NCI-H446 (cell line): Measurements from ENCODE around the gene PCDHAC1.
A peak's percentile ranks its signal among the peaks of the same experiment; 100 is the strongest.
"Not testable (repeated sequence)": the region's sequence is repeated elsewhere in the genome, so short reads cannot be mapped to it uniquely, and the experiment has no call there.

ENCODE experiments used
- DNase-seq, 2 experiments: peaks; one replicate each; lab custom pipeline; 2025; lab: John Stamatoyannopoulos, UW

Gene PCDHAC1

DNA sequence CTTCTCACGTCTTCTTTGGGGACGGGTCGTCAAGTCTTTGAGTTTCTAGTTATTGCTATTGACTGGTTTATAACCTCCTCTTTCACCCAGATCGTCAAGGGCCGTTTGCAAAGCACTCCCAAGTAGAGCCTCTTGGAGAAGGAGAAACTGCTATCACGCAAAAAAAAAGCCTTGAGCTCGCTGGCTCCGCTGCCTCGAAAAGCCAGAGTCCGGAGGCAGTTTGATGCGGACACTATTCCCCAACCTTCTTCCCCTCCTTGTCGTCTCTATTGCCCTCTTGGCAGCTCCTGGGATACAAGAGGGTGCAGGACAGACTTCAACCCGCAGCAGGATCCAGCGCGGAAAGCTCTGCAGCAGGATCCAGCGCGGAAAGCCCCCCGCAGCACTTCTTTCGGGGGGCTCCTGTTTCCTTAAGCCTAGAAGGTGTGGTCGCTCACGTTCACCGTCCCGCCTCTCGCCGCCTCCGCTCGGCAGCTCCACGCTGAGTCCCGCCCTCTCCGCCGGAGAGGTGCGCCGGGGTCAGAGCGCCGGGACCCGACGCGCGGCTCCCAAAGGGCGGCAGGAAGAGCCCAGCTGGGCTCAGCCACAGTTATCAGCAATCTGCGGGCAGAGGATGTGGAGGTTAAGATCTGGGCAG, at the start of gene PCDHAC1:
PCDHAC1 (plus strand) TSS at position 494 of the 637 bp plus-strand sequence. CDS start 594 bp downstream, outside the sequence.
- no peak for DNase-seq

GRCh38 chr5:140876541-140877261, 49.4 kb upstream of the PCDHAC1 start:
- not testable (repeated sequence) for DNase-seq

GRCh38 chr5:140877262-140877581, 48.9 kb upstream of the PCDHAC1 start:
- DNase-seq, result no peak

DNA sequence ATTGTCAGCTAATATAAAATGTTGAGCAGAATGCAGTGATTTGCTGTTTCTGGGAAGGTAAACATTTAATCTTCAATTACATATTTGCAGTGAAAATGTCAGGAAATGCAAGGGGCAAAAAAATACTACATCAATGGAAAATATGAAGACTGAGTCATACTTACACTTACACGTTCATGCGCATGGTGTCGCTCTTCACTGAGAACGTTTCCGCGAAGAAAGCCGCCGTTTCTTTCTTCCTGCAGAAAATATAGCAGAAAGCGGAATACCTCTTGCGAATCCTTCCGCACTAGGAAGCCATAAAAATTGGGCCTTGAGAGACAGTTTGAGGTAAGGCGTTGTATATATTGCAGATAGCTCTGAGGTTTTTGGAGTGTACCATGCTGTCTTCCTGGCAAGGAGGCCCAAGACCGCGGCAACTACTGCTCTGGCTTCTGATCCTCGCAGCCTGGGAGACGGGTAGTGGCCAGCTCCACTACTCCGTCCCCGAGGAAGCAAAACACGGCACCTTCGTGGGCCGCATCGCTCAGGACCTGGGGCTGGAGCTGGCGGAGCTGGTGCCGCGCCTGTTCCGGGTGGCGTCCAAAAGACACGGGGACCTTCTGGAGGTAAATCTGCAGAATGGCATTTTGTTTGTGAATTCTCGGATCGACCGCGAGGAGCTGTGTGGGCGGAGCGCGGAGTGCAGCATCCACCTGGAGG, 44.1 kb upstream of the PCDHAC1 start, which contains the start of gene PCDHA13:
PCDHA13 (plus strand) TSS at position 236 of the 702 bp plus-strand sequence; CDS start at position 381, 145 bp downstream.
- DNase-seq, result no peak

- DNase-seq, result peak in 1 of 2 experiments; percentile 4
Observed at GRCh38 chr5:140882591-140882899, 43.6 kb upstream of the PCDHAC1 start.

DNA sequence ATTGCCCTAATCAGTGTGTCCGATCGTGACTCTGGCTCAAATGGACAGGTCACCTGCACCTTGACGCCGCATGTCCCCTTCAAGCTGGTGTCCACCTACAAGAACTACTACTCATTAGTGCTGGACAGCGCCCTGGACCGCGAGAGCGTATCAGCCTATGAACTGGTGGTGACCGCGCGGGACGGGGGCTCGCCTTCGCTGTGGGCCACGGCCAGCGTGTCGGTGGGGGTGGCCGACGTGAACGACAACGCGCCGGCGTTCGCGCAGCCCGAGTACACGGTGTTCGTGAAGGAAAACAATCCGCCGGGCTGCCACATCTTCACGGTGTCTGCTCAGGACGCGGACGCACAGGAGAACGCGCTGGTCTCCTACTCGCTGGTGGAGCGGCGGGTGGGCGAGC, 42.7 kb upstream of the PCDHAC1 start:
- no peak for DNase-seq

- DNase-seq, result no peak
Observed at GRCh38 chr5:140883927-140884697, 42.0 kb upstream of the PCDHAC1 start.

DNA sequence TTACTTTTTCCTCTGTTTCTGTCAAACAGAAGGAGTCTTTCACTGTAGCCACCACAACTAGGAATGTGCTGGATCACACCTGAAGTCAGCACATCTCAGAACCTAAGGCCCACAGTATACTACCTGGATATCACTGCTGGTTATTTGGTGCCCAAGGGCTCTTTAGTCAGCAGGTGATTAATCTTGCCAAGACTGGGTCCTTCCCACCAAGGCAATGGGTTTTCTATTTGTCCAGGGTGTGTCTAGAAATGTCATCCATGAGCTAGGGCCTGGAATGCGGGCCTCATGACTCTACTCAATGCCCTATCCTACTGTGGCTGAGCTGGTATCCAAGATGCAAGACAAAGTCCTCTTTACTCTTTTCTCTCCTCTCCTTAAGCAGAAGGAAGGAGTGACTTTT, 9.8 kb upstream of the PCDHAC1 start:
- DNase-seq, result no peak

DNA sequence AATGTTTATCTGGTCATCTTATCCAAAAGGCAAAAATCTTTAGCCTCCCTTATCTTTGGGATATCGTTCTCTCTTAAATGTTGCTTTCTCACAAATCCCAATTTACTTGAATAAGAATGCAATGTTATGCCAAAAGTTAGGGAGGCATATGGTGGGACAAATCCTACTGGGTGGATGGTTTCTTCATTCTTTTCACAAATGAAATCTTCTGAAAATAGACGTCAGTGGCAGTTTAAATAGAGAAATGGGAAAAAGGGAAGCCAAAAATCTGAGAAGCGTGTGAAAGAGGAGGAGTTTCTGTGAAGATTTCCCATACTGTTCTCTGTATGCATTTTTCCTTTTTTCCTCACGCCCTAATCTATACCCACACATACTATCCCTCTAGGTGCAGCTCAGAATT, 2.5 kb upstream of the PCDHAC1 start:
- no peak for DNase-seq

GRCh38 chr5:140926443-140927227, 536 bp downstream of the PCDHAC1 start:
- peak; percentile 7 to 59 for DNase-seq

DNA sequence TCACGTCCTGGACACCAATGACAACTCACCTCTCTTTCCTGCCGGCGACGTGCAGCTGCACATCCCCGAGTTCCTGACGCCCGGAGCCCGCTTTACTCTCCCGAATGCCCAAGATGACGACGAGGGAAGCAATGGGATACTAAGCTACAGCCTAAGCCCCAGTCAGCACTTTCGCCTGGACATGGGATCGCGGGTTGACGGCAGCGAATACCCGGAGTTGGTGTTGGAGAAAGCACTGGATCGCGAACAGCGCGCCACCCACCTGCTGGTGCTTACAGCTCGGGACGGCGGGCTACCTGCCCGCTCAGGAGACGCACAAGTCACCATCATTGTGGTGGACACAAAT, 1.1 kb downstream of the PCDHAC1 start:
- DNase-seq, result no peak

DNA sequence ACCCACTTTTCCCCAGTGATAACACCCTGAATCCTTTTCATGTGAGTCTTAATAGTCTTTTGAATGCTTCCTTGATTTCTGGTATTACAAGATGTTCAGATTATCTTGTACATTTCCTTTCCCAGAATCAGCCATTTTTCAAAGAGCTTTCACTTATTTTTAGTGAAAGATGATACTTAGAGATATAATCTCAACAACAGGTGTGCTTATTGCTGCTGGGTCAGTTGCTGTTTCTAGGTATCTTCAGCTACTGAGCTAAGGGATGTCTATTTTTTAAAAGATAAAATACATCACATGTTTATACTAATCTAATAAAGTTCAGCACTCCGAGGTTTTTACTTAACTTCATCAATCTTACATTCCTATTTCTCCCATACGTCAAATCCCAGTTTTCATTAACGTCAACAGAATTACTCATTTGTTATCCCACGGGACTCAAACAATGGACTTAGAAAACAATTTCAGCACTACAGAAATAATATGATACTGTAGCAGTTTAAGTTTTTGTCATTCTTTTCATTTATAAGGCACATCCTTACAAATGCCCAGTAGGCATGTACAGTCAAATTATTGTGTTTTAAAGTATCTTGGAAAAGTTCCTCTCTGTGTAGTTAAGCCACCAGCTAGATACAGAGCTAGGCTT, 9.0 kb downstream of the PCDHAC1 start:
- no peak for DNase-seq

DNA sequence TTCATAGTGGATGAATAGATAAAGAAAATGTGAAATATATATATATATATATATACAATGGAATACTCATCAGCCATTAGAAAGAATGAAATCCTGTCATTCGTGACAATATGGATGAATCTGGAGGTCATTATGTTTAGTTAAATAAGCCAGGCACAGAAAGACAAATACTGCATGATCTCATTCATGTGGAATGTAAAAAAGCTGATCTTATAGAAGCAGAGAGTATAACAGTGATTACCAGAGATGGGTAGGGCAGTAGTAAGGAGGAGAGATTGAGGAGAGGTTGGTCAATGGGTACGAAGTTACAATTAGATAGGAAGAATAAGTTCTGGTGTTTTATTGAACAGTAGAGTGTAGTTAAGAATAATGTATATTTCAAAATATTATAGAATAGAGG, 20.5 kb downstream of the PCDHAC1 start:
- DNase-seq, result no peak

DNA sequence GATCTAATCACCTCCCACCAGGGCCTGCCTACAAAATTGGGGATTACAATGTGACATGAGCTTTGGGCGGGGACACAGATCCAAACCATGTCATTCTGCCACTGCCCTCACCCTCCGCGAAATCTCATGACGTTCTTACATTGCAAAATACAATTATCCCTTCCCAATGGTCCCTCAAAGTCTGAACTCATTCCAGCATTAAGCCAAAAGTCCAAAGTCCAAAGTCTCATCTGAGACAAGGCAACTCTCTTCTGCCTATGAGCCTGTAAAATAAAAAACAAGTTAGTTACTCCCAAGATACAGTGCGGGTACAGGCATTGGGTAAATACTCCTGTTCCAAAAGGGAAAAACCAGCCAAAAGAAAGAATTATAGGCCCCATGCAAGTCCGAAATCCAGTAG, 25.5 kb downstream of the PCDHAC1 start:
- DNase-seq, result no peak

DNA sequence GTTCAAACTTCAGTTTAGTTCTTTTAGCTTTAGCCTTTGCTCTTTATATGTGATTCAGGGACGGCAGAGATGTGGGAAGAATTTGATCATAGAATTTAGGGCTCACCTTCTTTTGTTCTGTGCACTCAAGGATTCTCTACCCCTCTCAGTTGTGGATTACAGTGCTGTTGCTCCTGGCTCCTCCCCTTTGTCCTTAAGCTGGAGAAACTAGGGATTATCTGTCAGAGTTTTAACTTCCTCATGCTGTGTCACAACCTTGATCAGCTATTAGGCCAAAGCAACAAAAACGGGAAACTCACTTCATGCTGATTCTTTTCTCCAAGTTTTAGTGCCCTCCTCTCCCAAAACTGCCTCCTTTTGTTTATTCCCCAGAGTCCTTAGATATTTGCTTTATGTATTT, 27.1 kb downstream of the PCDHAC1 start:
- no peak for DNase-seq

DNA sequence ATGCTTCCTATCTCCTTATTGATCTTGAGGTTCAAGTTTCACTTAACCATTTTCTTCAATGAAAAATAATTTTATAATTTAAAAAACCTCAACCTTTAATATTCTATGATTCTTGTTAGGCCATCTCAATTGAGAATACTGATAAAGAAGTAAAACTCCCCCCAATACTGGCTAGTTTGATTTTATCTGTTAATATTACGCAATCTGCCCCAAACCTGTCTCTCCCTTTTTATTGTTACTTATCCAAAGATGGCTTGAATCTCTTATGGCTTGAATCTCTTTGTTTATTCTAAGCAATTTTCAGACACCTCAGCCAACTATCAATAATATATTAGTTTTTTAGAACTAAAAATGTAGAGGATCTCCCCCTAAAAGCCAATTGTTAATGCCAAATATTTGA, 36.1 kb downstream of the PCDHAC1 start:
- no peak for DNase-seq

DNA sequence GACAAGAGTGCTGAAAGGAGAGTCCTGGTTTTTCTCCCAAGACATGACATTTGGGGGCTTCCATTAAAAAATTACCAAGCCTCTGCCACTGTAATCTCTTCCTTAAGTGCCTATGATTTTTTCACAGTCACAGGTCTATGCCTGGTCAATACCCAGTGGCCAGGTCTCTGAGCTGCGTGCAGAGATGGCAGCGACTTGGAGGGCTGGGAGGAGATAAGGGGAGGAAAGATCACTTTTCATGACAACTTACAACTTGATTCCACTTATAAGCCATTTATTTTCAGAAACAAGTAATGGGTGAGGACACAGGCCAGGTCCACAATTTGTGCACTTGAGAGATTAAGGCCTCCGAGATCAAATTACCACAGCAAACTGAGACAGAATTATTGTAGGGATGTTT, 38.3 kb downstream of the PCDHAC1 start:
- DNase-seq, result no peak

DNA sequence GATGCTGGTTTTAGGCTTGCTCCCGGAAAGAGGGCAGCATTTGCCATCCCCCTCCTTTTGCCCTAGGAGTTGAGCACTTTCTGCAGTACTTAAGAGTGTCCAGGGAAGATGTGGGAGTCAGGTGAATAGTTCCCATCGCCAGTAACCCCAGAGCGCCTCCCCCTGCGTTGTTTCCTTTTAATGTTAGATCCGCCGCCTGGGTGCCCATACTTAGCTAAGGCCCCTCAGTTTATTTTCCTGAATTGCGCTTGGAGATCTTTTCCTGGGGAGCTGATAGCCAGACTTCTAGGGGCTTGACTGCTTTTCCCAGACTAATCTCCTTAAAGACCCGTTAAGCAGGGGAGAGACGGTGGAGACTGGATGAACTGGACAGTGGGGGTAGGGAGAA, 39.8 kb downstream of the PCDHAC1 start:
- no peak for DNase-seq

GRCh38 chr5:140966293-140967225, 40.5 kb downstream of the PCDHAC1 start, which contains the start of gene PCDHAC2:
Gene PCDHAC2, plus strand, starts transcription at chr5:140966476. Its CDS starts 291 bp downstream, at chr5:140966767.
- DNase-seq, result peak in 1 of 2 experiments; percentile 65
